Calu3 (cell line): ENCODE results near the gene ADGRG6. TPM values are rescaled to one million over a fixed set of nuclear protein-coding genes. Genes with fewer than 3 reads are reported as not detected.

Source experiments
- BruUV-seq: library from RNA; stranded (reverse); fragments of 400-500 nt; replicated peaks from 2 replicates; lab custom pipeline; 2021; lab: Mats Ljungman, UMichigan
- CTCF ChIA-PET: fragments of 300-600 bp; sonication (Branson Sonifier 250); formaldehyde crosslinking; loops from one replicate; lab custom pipeline; 2022; ENCODE audit warnings: antibody characterized with exemption; lab: Charles Lee
- DNase-seq: peaks from one replicate; pipeline ENCODE4 v3.0.0; 2022
- H3K27ac Mint-ChIP-seq: one replicate; pipeline ENCODE4 v1.8.0; 2022; ENCODE audit warnings: mixed read lengths; ENCODE audit not compliant: unreplicated experiment
- H3K27me3 Mint-ChIP-seq: one replicate; pipeline ENCODE4 v1.8.0; 2022; ENCODE audit warnings: mixed read lengths; ENCODE audit not compliant: unreplicated experiment
- H3K36me3 Mint-ChIP-seq: one replicate; pipeline ENCODE4 v1.8.0; 2022; ENCODE audit warnings: mild to moderate bottlenecking, moderate library complexity, mixed read lengths; ENCODE audit not compliant: insufficient read depth, unreplicated experiment
- H3K4me1 Mint-ChIP-seq: one replicate; pipeline ENCODE4 v1.8.0; 2022; ENCODE audit warnings: mild to moderate bottlenecking, low read depth, mixed read lengths; ENCODE audit not compliant: unreplicated experiment
- H3K4me3 Mint-ChIP-seq: one replicate; pipeline ENCODE4 v1.8.0; 2022; ENCODE audit warnings: mild to moderate bottlenecking, low read depth, moderate library complexity, mixed read lengths; ENCODE audit not compliant: unreplicated experiment
- H3K9me3 Mint-ChIP-seq: one replicate; pipeline ENCODE4 v1.8.0; 2022; ENCODE audit warnings: low read depth, mixed read lengths; ENCODE audit not compliant: unreplicated experiment
- CTCF ChIP-seq: fragments of 200-600 bp; IDR thresholded peaks from one replicate; pipeline ENCODE4 v1.8.0; 2022; ENCODE audit warnings: antibody characterized with exemption; ENCODE audit not compliant: unreplicated experiment
- intact Hi-C: fragments of 100-400 bp; cut with micrococcal nuclease; formaldehyde crosslinking; loops from one replicate; pipeline ENCODE4 v1.10.0; 2022; ENCODE audit not compliant: unreplicated experiment
- total RNA-seq: library from RNA; stranded (reverse); gene quantifications from 2 replicates; pipeline ENCODE4 v1.2.3, GENCODE V29; 2022

Gene ADGRG6
- total RNA-seq, 1 experiment from 2014 or later, result 109 TPM

DNA sequence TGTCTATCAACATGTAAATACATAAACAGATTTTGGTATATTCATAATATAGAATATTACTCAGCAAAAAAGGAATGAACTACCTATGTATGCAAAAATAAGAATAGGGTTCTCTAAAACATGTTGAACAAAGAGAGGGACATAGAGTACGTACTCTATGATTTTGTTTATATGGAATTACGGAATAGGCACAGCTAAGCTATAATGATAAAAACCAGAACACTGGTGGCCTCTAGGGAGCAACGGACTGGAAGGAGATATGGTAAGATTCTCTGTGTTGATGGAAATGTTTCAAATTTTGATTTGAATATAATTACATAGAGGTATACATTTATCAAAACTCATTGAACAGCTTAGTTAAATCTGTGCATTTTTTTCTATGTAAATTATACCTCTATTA is 19.6 kb downstream of the ADGRG6 start:
- intact Hi-C loops, result no loop called here
- TF ChIP-seq CTCF, result no peak
- Mint-ChIP-seq H3K9me3 (no peaks in the 10 kb centered on the region), H3K4me3 (no peak overlapping the region), H3K36me3 (no peaks in the 10 kb centered on the region), H3K4me1 (peaks cover 23% of the 10 kb centered on the region), H3K27me3 (no peaks in the 10 kb centered on the region), H3K27ac (no peak overlapping the region)
- CTCF ChIA-PET, result interaction anchor here (1.1 kb wide), 1 partner anchor 52 kb away, joined by 6 read pairs; no protein-coding TSS in a partner anchor
- no peak for DNase-seq
- no TSS peak for BruUV-seq

- DNase-seq, result no peak
- intact Hi-C loops, result no loop called here
- TF ChIP-seq CTCF, result no peak
- H3K27ac Mint-ChIP-seq, result no peak overlapping the region
- CTCF ChIA-PET, result interaction anchor here (1.1 to 1.5 kb wide), 3 partner anchors 50 to 56 kb away, joined by 3 to 6 read pairs (median 4); no protein-coding TSS in a partner anchor
- no peaks in the 10 kb centered on the region for H3K36me3 Mint-ChIP-seq
- H3K4me3 Mint-ChIP-seq, result no peak overlapping the region
- no peaks in the 10 kb centered on the region for H3K9me3 Mint-ChIP-seq
- no peaks in the 10 kb centered on the region for H3K27me3 Mint-ChIP-seq
- no TSS peak for BruUV-seq
- H3K4me1 Mint-ChIP-seq, result peaks cover 29% of the 10 kb centered on the region
Observed at GRCh38 chr6:142322066-142322465, 20.3 kb downstream of the ADGRG6 start.

GRCh38 chr6:142322504-142323198 is 20.8 kb downstream of the ADGRG6 start:
- no TSS peak for BruUV-seq
- TF ChIP-seq CTCF, result no peak
- Mint-ChIP-seq H3K9me3 (no peaks in the 10 kb centered on the region), H3K27me3 (no peaks in the 10 kb centered on the region), H3K27ac (peak overlapping the region; percentile 56), H3K36me3 (no peaks in the 10 kb centered on the region), H3K4me3 (no peak overlapping the region), H3K4me1 (peaks cover 35% of the 10 kb centered on the region)
- no peak for DNase-seq
- CTCF ChIA-PET, result interaction anchor here (1.3 to 1.5 kb wide), 2 partner anchors 50 to 55 kb away, joined by 3 to 4 read pairs; no protein-coding TSS in a partner anchor
- intact Hi-C loops, result no loop called here

DNA sequence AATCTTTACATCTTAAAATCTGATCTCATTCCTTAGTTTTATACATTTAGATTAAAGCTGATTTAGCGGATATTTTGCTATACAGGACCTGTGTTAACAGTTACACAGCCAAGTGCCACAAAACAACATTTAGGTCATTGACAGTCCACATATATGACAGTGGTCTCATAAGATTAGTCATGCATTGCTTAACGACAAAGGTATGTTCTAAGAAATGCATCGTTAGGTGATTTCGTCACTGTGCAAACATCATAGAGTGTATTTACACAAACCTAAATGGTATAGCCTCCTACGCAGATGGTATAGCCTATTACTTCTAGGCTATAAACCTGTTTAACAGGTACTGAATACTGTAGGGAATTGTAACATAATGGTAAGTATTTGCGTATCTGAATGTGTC is 21.6 kb downstream of the ADGRG6 start:
- TF ChIP-seq CTCF, result no peak
- no TSS peak for BruUV-seq
- Mint-ChIP-seq H3K4me1 (peaks cover 39% of the 10 kb centered on the region), H3K9me3 (no peaks in the 10 kb centered on the region), H3K4me3 (no peak overlapping the region), H3K36me3 (peaks cover 4% of the 10 kb centered on the region), H3K27me3 (no peaks in the 10 kb centered on the region), H3K27ac (peak overlapping the region; percentile 56)
- CTCF ChIA-PET, result interaction anchor here (1.3 to 1.5 kb wide), 2 partner anchors 49 to 54 kb away, joined by 3 to 4 read pairs; no protein-coding TSS in a partner anchor
- DNase-seq, result no peak
- intact Hi-C loops, result no loop called here
